Amniotic stem cell (primary cell): ENCODE measurements around the gene ATP8B1.
"Not testable (repeated sequence)": the region's sequence is repeated elsewhere in the genome, so short reads cannot be mapped to it uniquely, and the experiment has no call there.

ENCODE experiments used
- DNase-seq: peaks from one replicate; lab custom pipeline; 2025; lab: John Stamatoyannopoulos, UW

Gene ATP8B1

GRCh38 chr18:57764995-57765394 lies 38.1 kb downstream of the ATP8B1 start:
- no peak for DNase-seq

- DNase-seq: no peak
Observed at GRCh38 chr18:57764087-57764486, 39.0 kb downstream of the ATP8B1 start.

- no peak for DNase-seq
Observed at GRCh38 chr18:57762686-57763085, 40.4 kb downstream of the ATP8B1 start.

DNA sequence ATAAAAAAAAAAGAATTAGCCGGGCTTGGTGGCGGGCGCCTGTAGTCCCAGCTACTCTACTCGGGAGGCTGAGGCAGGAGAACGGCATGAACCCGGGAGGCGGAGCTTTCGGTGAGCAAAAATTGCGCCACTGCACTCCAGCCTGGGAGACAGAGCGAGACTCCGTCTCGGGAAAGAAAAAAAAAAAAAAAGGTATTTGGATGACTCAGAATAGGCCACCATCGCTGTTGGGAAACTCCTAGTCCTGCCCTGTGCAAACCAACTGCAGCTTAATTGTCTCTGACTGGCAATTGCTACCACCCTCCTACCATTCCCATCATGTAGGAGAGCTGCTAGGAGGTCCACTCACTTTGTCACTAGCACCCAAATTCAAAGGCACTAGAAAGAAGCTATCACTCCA lies 43.5 kb downstream of the ATP8B1 start:
- no peak for DNase-seq

- no peak for DNase-seq
Observed at GRCh38 chr18:57755473-57756067, 47.5 kb downstream of the ATP8B1 start.

GRCh38 chr18:57754577-57755338 lies 48.4 kb downstream of the ATP8B1 start:
- no peak for DNase-seq

DNA sequence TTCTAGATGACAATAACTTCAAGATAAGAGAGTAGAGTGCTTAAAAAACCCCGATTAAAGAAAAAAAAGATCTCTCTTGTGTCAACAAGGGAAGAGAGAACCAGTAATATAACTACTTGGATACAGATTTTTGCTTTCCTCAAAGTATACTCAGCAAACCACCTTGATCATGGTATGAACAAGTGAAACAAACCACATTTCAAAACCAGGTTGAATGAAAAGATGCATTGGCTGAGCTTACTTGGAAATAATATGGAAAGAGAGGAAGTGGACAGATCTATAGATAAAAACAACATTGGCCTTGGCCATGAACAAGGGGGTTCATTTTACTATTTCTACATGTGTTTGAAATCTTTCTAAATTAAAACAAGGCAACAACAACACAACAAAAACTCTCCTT lies 50.1 kb downstream of the ATP8B1 start:
- DNase-seq: no peak

DNA sequence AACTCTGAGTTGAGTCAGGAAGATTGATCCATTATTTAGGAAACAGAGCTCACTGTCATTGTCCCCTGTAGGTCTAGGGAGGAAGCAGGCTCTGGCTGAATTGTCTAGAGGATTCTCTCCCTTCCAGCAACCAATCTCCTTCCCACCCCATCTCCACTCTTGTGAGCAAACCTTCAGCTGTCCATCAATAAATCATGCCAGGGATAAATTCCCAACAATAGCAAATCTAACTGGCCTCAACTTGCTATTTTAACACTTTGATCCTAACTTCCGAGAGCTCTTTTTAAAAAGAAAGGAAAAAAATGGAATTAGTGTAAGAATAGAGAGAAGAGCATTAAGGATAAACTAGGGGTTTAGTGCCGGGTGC lies 53.5 kb downstream of the ATP8B1 start:
- DNase-seq: no peak

DNA sequence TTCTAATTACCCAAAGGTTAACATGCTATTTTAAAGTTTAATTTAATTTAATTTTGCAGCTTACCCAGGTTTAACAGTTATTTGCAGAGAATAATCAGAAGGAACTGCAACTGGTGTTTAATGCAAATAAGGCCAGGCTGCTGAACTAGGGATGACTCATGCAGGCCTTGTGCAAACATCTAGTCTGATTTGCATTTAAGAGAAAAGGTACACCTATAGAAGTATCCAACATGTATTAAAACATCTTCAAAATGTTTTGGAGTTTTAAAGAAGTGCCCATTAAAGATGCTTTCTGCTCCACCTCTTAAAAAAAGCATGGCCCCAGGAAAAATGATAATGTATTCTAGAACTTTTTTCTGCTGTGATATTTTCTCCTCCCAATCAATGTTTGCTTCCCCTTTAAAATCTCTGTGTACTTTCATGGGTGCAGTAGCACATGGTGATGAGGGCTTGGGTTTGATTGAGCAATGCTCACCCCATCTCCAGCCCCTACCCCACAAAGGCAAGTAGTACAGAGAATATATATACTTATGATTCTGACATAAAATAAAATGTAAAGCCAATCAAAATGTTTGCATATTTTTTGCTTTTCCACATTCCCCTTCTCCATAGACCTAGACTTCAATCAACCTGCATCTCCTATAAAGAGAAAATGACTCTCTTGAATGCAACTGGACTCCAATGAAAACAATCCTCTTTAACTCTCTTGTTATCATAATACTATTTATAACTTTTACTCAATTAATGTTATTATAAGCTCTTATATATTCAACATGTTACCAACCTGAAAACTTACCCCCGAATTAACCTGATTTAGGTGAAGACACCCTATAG lies 54.1 kb downstream of the ATP8B1 start:
- DNase-seq: no peak

DNA sequence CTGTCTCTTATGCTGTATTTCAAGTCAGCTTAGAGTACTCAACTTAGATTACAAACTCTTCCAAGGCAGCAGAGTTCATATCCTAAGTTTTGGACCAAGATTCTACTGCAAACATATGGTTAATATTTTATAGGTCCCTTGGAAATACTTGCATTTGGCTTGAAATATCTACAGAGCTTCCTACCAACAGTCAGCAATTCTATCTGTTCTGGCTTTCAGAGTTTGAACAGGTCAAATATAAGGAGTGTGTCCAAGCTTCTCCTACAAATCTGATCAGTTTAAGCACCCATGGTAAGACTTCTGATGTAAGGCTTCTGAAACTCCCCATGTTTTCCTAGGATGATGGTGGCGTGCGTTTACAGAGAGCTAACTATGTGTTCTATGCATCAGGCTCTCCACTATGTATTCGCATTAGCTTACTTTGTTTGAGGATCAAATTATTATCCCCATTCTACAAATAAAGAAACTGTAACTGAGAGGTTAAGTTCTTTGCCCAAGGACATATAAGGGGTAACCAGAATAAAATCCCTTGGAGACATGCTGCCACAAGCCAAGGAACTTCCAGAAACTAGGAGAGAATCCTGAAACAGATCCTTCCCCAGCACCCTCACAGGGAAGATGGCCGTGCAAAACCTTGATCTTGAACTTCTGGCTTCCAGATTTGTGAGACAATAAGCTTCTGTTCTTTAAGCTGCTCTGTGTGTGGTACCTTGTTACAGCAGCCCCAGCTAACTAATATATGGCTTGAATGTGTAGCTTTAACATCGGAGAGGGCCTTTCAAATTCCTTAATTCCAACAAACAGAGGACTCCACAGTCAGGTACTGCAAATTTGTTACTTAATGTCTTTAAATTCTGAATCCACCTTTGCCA lies 55.1 kb downstream of the ATP8B1 start:
- DNase-seq: no peak

DNA sequence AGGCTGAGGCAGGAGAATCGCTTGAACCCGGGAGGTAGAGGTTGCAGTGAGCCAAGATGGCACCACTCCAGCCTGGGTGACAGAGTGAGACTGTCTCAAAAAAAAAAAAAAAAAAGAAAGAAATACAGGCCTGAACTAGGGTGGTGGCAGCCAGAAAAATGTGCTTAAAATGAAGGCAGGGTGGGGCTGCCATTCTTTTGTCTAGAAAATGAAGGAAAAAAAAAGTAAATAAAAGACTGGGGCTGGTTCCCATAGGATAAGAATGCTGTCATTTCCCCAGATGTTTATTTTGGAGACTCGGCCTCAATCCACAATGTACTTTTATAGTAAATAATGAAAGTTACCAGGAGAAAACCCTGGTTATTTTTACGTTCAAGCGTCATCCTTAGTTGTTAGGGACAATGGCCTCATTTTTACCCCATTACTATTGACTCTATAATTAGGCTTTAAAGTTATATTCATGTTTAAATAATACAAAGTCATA lies 58.9 kb downstream of the ATP8B1 start:
- no peak for DNase-seq

DNA sequence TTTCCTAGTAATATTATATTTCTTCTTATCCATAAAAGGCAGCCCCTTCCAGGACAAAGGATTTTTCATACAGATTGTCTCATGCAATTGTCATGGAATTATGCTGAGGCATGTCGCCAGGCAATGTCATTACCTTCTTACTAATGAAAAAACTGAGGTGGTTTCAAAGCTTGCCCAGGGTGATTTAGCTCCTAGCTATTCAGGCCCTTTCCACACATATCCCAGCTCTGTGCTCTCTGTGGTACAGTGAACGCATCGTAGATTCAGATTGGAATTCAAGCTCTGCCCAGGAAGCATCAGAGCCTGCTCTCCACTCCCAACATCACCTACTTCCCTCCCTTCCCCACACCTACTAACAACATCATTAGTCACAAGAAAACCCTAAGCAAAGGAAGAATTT lies 60.1 kb downstream of the ATP8B1 start:
- DNase-seq: peak; percentile 37

GRCh38 chr18:57741273-57741672 lies 61.8 kb downstream of the ATP8B1 start:
- no peak for DNase-seq

- no peak for DNase-seq
Observed at GRCh38 chr18:57738078-57738477, 65.0 kb downstream of the ATP8B1 start.

DNA sequence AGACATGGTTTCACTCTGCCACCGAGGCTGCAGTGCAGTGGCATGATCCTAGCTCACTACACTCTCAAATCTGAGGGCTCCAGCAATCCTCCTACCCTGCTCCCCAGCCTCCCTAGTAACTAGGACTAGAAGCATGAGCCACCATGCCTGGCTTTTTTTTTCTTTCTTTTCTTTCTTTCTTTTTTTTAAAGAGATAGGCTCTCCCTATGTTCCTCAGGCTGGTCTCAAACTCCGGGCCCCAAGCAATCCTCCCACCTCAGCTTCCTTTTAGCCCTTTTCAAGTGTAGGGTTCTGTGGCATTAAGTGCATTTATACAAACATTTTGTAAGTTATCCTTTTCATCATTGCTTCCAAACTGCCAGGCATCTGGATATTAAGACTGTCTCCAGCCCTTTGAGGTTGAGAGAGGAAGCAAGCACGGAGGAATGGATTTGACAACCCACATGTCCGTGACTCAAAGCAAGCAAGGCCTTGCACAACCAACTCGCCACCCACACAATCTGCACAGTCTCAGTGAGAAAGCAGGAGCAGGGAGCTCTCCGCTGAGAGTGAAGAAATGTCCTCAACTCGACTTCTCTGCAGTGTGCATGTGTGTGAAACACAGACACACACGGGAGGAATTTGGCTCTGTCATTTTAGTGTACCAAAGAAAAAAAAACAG lies 65.6 kb downstream of the ATP8B1 start:
- DNase-seq: peak; percentile 86

DNA sequence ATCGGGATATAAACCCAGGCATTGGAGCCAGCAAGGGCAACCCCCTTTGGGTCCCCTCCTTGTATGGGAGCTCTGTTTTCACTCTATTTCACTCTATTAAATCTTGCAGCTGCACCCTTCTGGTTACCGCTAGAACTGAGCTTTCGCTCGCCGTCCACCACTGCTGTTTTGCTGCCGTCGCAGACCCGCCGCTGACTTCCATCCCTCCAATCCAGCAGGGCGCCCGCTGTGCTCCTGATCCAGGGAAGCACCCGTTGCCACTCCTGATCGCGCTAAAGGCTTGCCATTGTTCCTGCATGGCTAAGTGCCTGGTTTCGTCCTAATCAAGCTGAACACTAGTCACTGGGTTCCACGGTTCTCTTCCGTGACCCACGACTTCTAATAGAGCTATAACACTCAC lies 68.1 kb downstream of the ATP8B1 start:
- not testable (repeated sequence) for DNase-seq

- DNase-seq: no peak
Observed at GRCh38 chr18:57733861-57734260, 69.3 kb downstream of the ATP8B1 start.

GRCh38 chr18:57730146-57730545 lies 73.0 kb downstream of the ATP8B1 start:
- no peak for DNase-seq

GRCh38 chr18:57728941-57729511 lies 74.1 kb downstream of the ATP8B1 start:
- DNase-seq: no peak

- no peak for DNase-seq
Observed at GRCh38 chr18:57727952-57728807, 74.9 kb downstream of the ATP8B1 start.
